ENCODE data around the gene ZNF175. TPM values are rescaled to one million over a fixed set of nuclear protein-coding genes. Genes with fewer than 3 reads are reported as not detected.

Gene ZNF175
- total and polyA plus RNA-seq, 9 of the 15 experiments (the other 6 are each of a cell fraction or from before 2014, with no cell fraction given) = 3.7 to 37.9 (median 14.0) TPM

DNA sequence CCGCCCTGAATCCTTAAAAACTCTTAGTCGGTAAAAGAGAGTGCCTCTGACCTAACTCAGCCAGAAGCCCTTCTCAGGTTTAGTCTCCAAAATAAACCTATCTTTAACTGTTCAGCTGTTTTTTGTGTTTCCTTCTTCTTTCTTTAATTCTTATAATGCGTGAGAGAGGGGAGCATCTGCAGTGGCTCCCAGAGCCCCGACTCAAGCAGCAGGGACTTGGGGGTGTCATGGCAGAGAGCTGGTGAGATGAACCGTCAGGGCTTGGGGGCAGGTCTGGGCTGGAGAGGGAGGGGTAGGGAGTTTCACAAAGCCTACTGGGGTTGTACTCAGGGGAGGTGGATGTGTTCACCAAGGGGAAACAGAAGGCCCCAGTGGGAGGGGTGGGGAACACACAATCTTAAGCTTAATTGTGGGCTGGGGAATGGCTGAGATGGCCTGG lies 22.9 kb upstream of the ZNF175 start (continued):
- TF ChIP-seq ERF (CRISPR knock-in tag; IDR thresholded peaks at IDR 0.05) = 0 out of 2 replicates have a peak, but pooled peaks have one; percentile 54
- peak; percentile 52; the same call in 1 of the 2 replicates for TF ChIP-seq TAF7 (tag; IDR thresholded peaks at IDR 0.05)
- TF ChIP-seq TAF1 (IDR thresholded peaks at IDR 0.05; ENCODE audit: control insufficient read depth, extremely low read depth, insufficient read depth, low read length, severe bottlenecking) = peak; percentile 14
- TF ChIP-seq BRD9 (IDR thresholded peaks at IDR 0.05; ENCODE audit: low read depth, partially characterized antibody) = peak; percentile 50
- TF ChIP-seq, protein P1, sequence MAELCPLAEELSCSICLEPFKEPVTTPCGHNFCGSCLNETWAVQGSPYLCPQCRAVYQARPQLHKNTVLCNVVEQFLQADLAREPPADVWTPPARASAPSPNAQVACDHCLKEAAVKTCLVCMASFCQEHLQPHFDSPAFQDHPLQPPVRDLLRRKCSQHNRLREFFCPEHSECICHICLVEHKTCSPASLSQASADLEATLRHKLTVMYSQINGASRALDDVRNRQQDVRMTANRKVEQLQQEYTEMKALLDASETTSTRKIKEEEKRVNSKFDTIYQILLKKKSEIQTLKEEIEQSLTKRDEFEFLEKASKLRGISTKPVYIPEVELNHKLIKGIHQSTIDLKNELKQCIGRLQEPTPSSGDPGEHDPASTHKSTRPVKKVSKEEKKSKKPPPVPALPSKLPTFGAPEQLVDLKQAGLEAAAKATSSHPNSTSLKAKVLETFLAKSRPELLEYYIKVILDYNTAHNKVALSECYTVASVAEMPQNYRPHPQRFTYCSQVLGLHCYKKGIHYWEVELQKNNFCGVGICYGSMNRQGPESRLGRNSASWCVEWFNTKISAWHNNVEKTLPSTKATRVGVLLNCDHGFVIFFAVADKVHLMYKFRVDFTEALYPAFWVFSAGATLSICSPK (IDR thresholded peaks at IDR 0.05; ENCODE audit: borderline replicate concordance) = 0 out of 2 replicates have a peak, but pooled peaks have one; percentile 8
- peak; percentile 89 for TF ChIP-seq NFRKB (IDR thresholded peaks at IDR 0.05; ENCODE audit: low read depth)

DNA sequence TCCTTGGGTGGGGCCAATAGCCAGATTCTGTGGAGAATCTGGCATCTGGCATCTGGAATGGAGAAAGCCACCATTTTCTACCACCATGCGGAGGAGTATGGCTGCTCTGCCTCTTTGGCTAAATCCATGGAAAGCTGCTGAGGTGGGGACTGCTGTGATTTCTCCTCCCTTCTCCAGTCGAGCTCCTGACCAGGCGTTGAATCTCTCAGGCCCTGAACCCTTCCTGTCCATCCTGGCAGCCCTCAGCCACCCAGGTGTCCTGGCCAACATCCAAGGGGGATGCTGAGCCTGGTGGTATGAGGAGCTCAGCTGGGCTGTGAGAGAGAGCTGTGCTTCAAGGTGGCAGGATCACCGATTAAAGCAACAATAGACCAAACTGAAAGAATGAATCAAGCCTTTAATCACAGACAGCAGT lies 22.2 kb upstream of the ZNF175 start:
- peaks cover 10% of the 10 kb centered on the region; the same call in 2 of the 3 replicates for H3K36me3 ChIP-seq (ENCODE audit: control insufficient read depth, insufficient read depth, low read length)
- peaks cover 50 to 52% of the 10 kb centered on the region in 2 experiments for H3K4me1 ChIP-seq (replicated peaks in 1 of 2; ENCODE audit: control insufficient read depth in 2 of 2, insufficient read depth in 2 of 2, low read length in 2 of 2)
- in situ Hi-C loops (cut with MboI) = no loop called here
- no peak overlapping the region for H2AFZ ChIP-seq (ENCODE audit: low read depth, low read length)
- peak overlapping the region; percentile 51 for H3K4me3 ChIP-seq
- H3K4me2 ChIP-seq (ENCODE audit: insufficient read depth, low read length) = peak overlapping the region; percentile 98
- peak overlapping the region; percentile 88 to 98 for H3K9ac ChIP-seq (ENCODE audit: insufficient read depth in 1 of 2, low read depth in 2 of 2, low read length in 2 of 2)
- peaks cover 74% of the 10 kb centered on the region for H3K79me2 ChIP-seq (ENCODE audit: control insufficient read depth, insufficient read depth, low read length)
- peak overlapping the region; percentile 100 for H3K27ac ChIP-seq (ENCODE audit: extremely low read depth, low read depth, low read length)
- H4K20me1 ChIP-seq (replicated peaks; ENCODE audit: control insufficient read depth, insufficient read depth, low read length) = no peaks in the 10 kb centered on the region
- H3K9me3 ChIP-seq (replicated peaks; ENCODE audit: control insufficient read depth, insufficient read depth, low read depth, low read length) = no peaks in the 10 kb centered on the region
- ATAC-seq (no peak), DNase-seq (ENCODE audit: extremely low read depth in 1 of 4, low spot score in 3 of 4) (no peak), FAIRE-seq (no peak)
- no peaks in the 10 kb centered on the region; a peak in 1 of 5 replicates for H3K27me3 ChIP-seq (ENCODE audit: control insufficient read depth in 2 of 2, insufficient read depth in 2 of 2, low read length in 2 of 2)
- ChIA-PET POLR2A (interaction anchor here (0.7 to 3.5 kb wide), 10 partner anchors 10 to 127 kb away, joined by 3 to 31 read pairs (median 10); partner anchors contain the start of gene SIGLEC6), CTCF (ENCODE audit: low intra/inter-chr PET ratio) (no interaction called here)
- WGBS (ENCODE audit: insufficient coverage, low coverage, missing lambda C conversion rate) = 23% methylated on average over 4 of the region's 4 CpGs
- intact Hi-C loops (cut with micrococcal nuclease) = no loop called here
- BruUV-seq (replicated peaks) = no TSS peak
- no peaks in the 10 kb centered on the region for H3K9me1 ChIP-seq (ENCODE audit: control insufficient read depth, insufficient read depth, low read length)
- TF ChIP-seq ERF (CRISPR knock-in tag; IDR thresholded peaks at IDR 0.05) (peak; percentile 61; the same call in 1 of the 2 replicates), RNF2 (IDR thresholded peaks at IDR 0.05) (no peak), ZFP1 (CRISPR knock-in tag; IDR thresholded peaks at IDR 0.05) (no peak), ZNF778 (CRISPR knock-in tag; IDR thresholded peaks at IDR 0.05) (no peak), PTRF (tag; IDR thresholded peaks at IDR 0.05) (peak; percentile 58; the same call in 1 of the 2 replicates), FIP1L1 (IDR thresholded peaks at IDR 0.05; ENCODE audit: low read depth, low read length, poor library complexity, severe bottlenecking) (no peak), HDAC3 (IDR thresholded peaks at IDR 0.05; ENCODE audit: borderline replicate concordance, partially characterized antibody) (no peak), LARP7 (IDR thresholded peaks at IDR 0.05) (no peak), POU5F1 (IDR thresholded peaks at IDR 0.05; ENCODE audit: borderline replicate concordance, low read depth, low read length, partially characterized antibody) (no peak), PRMT5 (CRISPR knock-in tag; IDR thresholded peaks at IDR 0.05) (no peak)
- TF ChIP-seq, protein P2, sequence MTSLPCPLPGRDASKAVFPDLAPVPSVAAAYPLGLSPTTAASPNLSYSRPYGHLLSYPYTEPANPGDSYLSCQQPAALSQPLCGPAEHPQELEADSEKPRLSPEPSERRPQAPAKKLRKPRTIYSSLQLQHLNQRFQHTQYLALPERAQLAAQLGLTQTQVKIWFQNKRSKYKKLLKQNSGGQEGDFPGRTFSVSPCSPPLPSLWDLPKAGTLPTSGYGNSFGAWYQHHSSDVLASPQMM (CRISPR knock-in tag; IDR thresholded peaks at IDR 0.05) = no peak
- TF ChIP-seq, protein P3, sequence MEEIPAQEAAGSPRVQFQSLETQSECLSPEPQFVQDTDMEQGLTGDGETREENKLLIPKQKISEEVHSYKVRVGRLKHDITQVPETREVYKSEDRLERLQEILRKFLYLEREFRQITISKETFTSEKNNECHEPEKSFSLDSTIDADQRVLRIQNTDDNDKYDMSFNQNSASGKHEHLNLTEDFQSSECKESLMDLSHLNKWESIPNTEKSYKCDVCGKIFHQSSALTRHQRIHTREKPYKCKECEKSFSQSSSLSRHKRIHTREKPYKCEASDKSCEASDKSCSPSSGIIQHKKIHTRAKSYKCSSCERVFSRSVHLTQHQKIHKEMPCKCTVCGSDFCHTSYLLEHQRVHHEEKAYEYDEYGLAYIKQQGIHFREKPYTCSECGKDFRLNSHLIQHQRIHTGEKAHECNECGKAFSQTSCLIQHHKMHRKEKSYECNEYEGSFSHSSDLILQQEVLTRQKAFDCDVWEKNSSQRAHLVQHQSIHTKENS (CRISPR knock-in tag; IDR thresholded peaks at IDR 0.05) = no peak
- TF ChIP-seq, protein P4, sequence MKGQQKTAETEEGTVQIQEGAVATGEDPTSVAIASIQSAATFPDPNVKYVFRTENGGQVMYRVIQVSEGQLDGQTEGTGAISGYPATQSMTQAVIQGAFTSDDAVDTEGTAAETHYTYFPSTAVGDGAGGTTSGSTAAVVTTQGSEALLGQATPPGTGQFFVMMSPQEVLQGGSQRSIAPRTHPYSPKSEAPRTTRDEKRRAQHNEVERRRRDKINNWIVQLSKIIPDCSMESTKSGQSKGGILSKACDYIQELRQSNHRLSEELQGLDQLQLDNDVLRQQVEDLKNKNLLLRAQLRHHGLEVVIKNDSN (CRISPR knock-in tag; IDR thresholded peaks at IDR 0.05) = no peak

Measured in K562 (cell line).